Measurements from ENCODE around the gene C1orf159. TPM values are rescaled to one million over a fixed set of nuclear protein-coding genes. Genes with fewer than 3 reads are reported as not detected.
"Not testable (repeated sequence)": the region's sequence is repeated elsewhere in the genome, so short reads cannot be mapped to it uniquely, and the experiment has no call there.

Gene C1orf159
- total RNA-seq, 1 donor from 2014 or later: 2.4 TPM

DNA sequence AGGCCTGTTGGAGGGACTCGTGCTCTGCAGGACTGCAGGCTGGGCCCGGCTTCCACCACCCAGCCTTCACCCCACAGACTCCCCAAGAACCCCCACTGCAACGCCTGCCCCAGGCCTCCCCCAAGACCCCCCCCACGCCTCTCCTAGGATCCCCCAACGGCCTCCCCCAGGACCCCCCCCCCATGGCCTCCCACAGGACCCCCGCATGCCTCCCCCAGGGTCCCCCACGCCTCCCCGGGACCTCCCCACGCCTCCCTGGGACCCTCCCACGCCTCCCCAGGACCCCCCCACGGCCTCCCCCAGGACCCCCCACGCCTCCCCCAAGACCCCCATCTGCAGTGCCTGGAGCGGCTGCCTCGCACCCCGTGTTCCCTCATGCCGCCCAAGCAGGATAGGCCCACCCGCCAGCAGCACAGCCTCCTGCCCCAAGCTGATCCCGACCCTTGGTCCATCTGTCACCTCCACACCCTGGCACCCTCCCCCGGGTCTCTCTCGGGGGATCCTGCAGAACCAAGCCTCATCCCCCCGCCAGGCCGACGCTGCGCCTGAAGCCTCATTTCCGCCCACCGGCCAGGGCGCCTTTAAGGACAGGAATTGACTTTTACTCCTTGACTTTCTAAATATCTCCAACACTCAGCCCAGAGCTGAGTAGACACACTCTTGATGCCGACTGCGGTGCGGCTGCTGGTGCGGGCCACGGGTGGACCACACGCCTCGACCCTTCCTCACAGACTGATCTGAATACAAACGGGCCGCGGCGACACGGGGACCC is 27.7 kb downstream of the C1orf159 start:
- intact Hi-C loops (cut with DNase I): no loop called here
- no peak for ATAC-seq (ENCODE audit: poor library complexity)
- peak; percentile 34 for DNase-seq

DNA sequence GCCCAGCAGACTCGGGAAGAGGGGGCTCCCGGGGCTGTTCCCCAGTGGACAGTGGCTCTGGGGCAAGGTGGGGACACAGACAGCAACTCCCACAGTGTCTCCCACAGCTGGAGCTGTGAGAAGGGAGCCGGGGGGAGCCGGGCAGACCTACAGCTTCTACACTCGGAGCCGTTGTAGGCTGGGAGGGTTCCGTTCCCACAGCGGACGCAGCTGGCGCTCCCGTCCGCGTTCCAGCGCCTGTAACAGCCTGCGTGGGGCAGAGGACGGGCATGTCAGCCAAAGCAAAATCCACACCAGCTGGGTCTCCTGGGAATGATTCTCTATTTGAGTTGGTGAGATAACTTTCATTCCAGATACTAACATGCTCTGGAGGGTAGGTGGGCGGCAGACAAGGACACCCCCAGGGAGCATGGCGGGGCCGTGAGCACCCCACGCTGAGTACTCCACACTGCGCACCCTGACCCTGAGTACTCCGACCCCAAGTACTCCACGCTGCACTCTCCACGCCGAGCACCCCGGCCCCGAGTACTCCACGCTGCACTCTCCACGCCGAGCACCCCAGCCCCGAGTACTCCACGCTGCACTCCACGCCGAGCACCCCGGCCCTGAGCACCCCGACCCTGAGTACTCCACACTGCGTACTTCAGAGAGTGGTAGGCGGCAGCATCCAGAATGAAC is 28.4 kb downstream of the C1orf159 start:
- ATAC-seq (ENCODE audit: poor library complexity) (no peak), DNase-seq (peak; percentile 31)
- intact Hi-C loops (cut with DNase I): no loop called here

- no peak for ATAC-seq (ENCODE audit: poor library complexity)
- peak; percentile 31 for DNase-seq
- intact Hi-C loops (cut with DNase I): no loop called here
Measured at GRCh38 chr1:1086911-1087341, 29.0 kb downstream of the C1orf159 start.

DNA sequence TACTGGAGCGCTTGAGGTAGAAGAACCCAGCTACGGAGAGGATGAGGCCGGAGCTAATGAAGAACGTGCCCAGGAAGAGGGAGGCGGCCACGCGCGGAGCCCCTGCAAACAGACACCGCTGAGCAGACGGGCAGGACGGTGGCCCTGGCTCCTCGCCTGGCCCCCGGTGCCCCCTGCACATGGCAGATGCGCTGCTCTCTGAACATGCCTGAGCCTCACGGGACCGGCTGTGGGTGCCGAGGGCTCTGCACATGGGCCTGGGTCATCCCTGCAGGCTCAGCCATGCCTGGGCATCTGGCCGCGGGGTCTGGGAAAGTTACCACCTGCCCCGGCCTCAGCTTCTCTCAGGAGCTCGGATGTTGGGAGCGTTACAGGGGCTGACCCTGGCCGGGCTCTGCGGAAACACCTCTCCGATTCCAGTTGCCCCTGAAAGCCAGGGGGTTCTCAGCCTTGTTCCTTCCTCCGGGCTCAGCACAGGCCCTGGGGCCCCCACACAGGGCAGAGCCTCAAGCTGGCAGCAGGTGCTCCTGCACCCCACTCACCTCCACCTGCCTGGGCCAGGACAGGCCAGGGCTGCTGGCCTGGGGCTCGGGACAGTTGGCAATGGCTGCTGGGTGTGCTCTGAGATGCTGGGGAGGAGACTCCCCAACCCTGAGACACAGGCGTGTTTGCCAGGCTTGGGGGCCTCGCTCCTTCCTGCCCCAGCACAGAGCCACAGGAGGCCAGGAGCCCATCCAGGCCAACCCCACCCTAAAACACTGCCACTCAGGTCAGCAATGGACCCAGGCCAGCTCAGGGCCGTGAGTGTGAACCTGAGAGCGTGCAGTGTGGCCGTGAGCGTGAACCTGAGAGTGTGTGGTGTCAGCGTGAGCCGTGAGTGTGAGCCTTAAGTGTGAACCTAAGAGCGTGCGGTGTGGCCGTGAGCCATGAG is 29.7 kb downstream of the C1orf159 start:
- DNase-seq: peak; percentile 26
- intact Hi-C loops (cut with DNase I): no loop called here
- no peak for ATAC-seq (ENCODE audit: poor library complexity)

DNA sequence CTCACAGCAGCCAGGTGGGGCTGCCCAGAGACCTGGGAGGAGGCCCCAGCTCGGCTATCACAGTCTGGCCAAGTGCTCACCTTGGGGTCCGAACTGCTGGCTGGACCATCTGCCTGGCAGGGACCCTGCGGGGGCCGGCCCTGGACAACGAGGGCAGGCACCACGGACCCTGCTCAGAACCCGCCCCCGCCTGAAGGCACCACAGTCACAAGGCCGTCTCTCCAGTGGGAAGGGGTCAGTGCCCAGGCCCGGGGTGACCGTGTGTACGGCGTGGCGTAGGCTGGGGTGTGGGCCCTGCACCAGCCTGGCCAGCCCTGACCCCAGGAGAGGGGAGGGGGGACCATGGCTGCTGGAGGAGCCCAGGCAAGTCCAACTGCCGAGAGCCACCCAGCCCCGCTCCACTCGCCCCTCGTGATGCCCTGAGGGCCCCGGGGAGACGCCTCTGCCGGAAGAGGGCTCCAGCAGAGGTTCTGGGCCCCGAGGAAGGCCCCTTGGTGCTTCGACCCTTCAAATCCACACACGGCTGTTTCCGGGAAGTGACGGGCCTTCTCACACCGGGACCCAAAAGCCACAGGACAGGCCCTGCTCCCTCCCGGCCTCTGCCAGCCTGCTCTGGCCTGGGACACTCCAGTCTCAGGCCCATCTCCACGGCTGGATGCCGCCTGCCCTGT is 30.6 kb downstream of the C1orf159 start:
- intact Hi-C loops (cut with DNase I): no loop called here
- ATAC-seq (ENCODE audit: poor library complexity) (no peak), DNase-seq (peak; percentile 30)

DNA sequence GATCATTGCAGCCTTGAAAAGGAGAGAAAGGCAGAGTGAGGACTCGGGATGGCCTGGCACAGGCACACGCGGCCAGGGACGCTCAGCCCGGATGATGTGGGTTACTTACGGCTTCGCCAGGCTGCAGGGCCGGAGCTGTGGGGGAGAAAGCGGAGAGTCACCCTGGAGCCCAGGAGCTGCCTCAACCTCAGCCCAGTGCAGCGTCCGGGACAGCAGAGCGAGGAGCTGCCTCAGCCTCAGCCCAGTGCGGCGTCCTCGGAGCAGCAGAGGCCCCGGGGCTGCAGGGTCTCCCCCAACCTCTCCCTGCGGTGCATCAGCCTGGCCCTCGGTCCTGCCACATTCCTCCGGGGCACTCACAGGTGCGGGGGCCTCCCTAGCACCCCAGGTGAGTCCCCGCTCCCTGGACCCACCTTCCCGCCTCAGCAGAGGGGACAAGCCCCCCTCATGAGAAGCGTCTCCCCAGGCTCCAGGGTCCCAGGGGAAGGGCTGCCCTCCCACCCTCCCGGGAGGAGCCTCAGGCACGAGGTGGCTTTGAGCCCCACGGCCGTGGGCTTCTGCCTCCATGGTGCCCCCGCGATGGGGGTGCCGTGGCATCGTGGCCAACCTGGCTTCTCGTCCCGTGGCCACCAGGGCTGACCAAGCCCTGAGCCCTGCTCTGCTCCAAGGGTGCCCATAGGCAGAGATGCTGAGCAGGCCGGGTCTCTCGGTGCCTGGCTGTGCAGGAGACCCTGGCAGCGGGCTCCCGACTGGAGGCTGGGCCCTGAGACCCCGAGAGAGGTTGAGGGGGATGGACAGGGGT is 31.3 kb downstream of the C1orf159 start:
- intact Hi-C loops (cut with DNase I): no loop called here
- DNase-seq (peak; percentile 32), ATAC-seq (ENCODE audit: poor library complexity) (no peak)

DNA sequence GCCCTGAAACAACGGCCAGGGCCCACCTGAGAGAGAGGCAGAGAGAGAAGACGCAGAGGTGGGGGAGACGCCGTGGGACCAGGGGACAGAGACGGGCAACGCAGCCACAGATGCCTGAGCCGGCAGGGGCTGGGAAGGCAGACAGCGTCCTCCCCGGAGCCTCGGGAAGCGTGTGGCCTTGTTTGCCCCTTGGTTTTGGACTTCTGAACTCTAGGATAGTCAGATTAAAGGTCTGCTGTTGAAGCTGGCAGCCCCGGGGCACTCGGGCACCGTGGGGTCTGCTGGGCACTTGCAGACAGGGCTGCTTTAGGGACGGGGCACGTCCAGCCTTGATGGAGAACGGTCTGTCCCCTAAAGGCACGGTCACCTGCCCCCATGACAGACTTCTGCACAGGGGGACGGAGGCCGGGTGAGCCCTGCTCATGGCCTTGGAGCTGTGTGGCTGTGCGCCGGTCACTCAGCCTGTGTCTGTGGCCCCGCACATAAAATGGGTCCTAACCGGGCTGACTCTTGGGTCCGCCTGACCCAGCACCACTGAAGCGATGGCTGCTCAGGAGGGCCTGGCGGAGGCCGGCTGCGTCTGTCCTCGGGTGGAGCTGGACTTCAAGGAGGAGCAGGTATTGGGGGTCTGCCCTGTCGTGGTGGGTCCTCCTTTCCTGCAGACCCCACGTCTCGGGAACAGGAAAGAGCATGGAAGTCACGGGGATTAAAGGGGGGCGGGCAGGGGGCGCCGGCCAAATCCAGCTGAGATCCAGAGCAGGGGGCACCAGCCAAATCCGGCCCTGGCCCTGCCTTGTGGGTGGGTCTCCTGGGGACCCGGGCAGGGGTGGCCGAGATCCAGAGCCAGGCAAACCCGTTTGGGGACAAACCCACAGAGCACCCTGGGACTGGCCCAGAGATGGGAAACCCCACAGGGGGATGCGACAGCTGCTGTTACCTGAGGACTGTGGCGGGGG is 32.2 kb downstream of the C1orf159 start:
- DNase-seq (peak; percentile 32), ATAC-seq (ENCODE audit: poor library complexity) (no peak)
- intact Hi-C loops (cut with DNase I): no loop called here

DNA sequence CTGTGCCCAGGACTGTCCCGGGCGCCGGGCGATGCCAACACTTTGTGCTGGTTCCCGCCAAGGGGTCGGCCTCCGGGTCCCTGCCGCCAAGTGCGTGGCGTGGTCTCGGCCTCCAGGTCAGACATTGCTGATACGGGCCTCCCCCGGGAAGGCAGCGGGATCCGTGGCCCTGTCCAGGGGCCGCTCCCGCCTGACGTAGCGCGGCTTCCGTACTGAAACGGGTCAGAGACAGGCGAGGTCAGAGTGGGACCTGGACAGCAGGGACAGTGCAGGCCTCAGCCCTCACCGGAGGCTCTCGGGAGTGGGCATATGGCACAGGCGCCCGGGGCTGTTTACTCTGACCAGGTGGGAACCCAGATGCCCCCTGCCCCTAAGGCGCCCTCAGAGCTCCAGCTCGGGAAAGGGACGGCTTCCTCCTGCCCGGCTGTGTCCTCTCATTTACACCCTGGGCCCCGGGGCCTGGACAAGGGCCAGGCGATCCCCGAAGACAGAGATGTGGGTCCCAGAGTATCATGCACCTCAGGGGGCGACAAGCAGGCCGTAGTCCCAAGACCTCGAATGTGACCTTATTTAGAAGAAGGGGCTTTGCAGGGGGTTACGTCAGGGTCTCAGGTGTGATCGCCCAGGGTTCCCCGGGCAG is 33.0 kb downstream of the C1orf159 start:
- intact Hi-C loops (cut with DNase I): no loop called here
- DNase-seq (peak; percentile 38), ATAC-seq (ENCODE audit: poor library complexity) (no peak)

DNA sequence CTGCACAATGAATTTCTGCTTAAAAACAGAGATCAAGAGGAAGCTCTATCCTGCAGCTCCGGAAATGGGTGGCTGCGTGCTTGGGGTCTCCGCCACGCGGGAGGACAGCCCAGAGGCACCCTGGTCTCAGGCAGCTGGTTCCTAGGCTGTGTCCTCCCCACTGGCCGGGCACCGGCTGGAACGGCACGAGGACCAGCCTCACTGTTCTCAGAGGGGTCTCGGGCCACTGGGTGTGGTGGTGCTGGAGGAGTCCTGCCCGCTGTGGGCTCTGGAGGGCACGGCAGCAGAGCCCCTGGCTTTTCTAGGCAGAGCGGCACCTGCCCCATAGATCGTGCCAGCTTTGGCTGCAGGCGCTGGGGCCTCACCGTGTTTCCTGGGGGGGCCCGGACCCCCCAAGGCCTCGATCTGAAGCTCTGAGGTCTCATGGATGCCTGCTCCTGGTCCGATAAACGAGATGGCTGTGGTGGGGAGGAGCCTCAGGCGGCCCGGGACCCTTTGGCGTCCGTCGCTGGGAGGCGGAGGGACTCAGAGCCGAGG is 33.6 kb downstream of the C1orf159 start:
- intact Hi-C loops (cut with DNase I): no loop called here
- no peak for ATAC-seq (ENCODE audit: poor library complexity)
- DNase-seq: no peak

GRCh38 chr1:1081311-1082238 is 34.3 kb downstream of the C1orf159 start:
- DNase-seq (peak; percentile 21), ATAC-seq (ENCODE audit: poor library complexity) (no peak)
- intact Hi-C loops (cut with DNase I): no loop called here

DNA sequence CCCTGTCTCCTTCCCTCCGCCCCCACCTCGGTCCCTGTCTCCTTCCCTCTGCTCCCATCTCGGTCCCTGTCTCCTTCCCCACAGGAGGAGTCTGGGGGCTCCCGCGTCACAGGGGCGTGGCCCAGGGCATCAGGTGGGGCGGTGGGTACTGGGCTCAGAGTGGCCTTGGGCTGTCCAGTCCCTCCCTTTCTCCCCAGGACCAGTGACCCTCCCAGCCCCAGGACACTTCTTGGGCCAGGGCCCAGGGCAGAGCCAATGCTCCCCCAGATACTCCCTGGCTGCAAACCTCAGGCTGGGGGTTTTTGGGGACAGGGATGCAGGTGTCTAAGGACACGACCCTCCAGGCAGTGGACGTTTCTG is 35.0 kb downstream of the C1orf159 start:
- DNase-seq (peak; percentile 37), ATAC-seq (ENCODE audit: poor library complexity) (no peak)
- intact Hi-C loops (cut with DNase I): no loop called here

- DNase-seq (peak; percentile 78), ATAC-seq (ENCODE audit: poor library complexity) (peak; percentile 93)
- intact Hi-C loops (cut with DNase I): no loop called here
Measured at GRCh38 chr1:1080122-1080757, 35.6 kb downstream of the C1orf159 start.

GRCh38 chr1:1079408-1080121 is 36.3 kb downstream of the C1orf159 start:
- intact Hi-C loops (cut with DNase I): no loop called here

DNA sequence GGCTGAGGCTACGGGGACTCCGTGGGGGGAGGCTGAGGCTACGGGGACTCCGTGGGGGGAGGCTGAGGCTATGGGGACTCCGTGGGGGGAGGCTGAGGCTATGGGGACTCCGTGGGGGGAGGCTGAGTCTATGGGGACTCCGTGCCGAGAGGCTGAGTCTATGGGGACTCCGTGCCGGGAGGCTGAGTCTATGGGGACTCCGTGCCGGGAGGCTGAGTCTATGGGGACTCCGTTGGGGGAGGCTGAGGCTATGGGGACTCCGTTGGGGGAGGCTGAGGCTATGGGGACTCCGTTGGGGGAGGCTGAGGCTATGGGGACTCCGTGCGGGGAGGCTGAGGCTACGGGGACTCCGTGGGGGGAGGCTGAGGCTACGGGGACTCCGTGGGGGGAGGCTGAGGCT is 38.5 kb downstream of the C1orf159 start:
- intact Hi-C loops (cut with DNase I); ATAC-seq (ENCODE audit: poor library complexity); DNase-seq: not testable (repeated sequence)

More at GRCh38 chr1:1079408-1080121, 36.3 kb downstream of the C1orf159 start:
- DNase-seq (peak; percentile 59), ATAC-seq (ENCODE audit: poor library complexity) (peak; percentile 77)

Data from Right ventricle myocardium superior (tissue), 1 donor.